ENCODE results near the gene GNPTG. TPM values are rescaled to one million over a fixed set of nuclear protein-coding genes. Genes with fewer than 3 reads are reported as not detected.

The GNPTG gene
- total RNA-seq, 1 donor from 2014 or later = 96.8 TPM

GRCh38 chr16:1392826-1393225 lies 41.1 kb downstream of the GNPTG start:
- DNase-seq (ENCODE audit: extremely low read depth, low read depth, low spot score) = no peak

- no peak for DNase-seq (ENCODE audit: extremely low read depth, low read depth, low spot score)
These were observed 42.0 kb downstream of the GNPTG start for GRCh38 chr16:1393613-1394176.

GRCh38 chr16:1394367-1394951 lies 42.7 kb downstream of the GNPTG start:
- no peak for DNase-seq (ENCODE audit: extremely low read depth, low read depth, low spot score)

GRCh38 chr16:1395444-1396031 lies 43.8 kb downstream of the GNPTG start:
- DNase-seq (ENCODE audit: extremely low read depth, low read depth, low spot score) = no peak

GRCh38 chr16:1397779-1398178 lies 46.0 kb downstream of the GNPTG start:
- DNase-seq (ENCODE audit: extremely low read depth, low read depth, low spot score) = no peak

- DNase-seq (ENCODE audit: extremely low read depth, low read depth, low spot score) = no peak
These were observed 46.6 kb downstream of the GNPTG start for GRCh38 chr16:1398351-1398750.

- DNase-seq (ENCODE audit: extremely low read depth, low read depth, low spot score) = no peak
These were observed 47.3 kb downstream of the GNPTG start for GRCh38 chr16:1398826-1399581.

GRCh38 chr16:1401061-1401757 lies 49.5 kb downstream of the GNPTG start:
- DNase-seq (ENCODE audit: extremely low read depth, low read depth, low spot score) = no peak

- no peak for DNase-seq (ENCODE audit: extremely low read depth, low read depth, low spot score)
These were observed 50.0 kb downstream of the GNPTG start for GRCh38 chr16:1401758-1402154.

- no peak for DNase-seq (ENCODE audit: extremely low read depth, low read depth, low spot score)
These were observed 51.3 kb downstream of the GNPTG start for GRCh38 chr16:1403036-1403435.

- DNase-seq (ENCODE audit: extremely low read depth, low read depth, low spot score) = no peak
These were observed 52.0 kb downstream of the GNPTG start for GRCh38 chr16:1403733-1404132.

- no peak for DNase-seq (ENCODE audit: extremely low read depth, low read depth, low spot score)
These were observed 56.0 kb downstream of the GNPTG start for GRCh38 chr16:1407753-1408152.

- DNase-seq (ENCODE audit: extremely low read depth, low read depth, low spot score) = no peak
These were observed 56.6 kb downstream of the GNPTG start for GRCh38 chr16:1408171-1408837.

- no peak for DNase-seq (ENCODE audit: extremely low read depth, low read depth, low spot score)
These were observed 61.1 kb downstream of the GNPTG start for GRCh38 chr16:1412847-1413246.

Other genes with a start within 250 kb of the GNPTG start
- 0.15 and 1.3 TPM in 2 replicates for gene CACNA1H, start 198.8 kb upstream of the GNPTG start, total RNA-seq
- gene TPSG1, start 126.7 kb upstream of the GNPTG start, total RNA-seq = not detected in 2 replicates
- gene TPSB2, start 121.7 kb upstream of the GNPTG start, total RNA-seq = not detected in 2 replicates
- not detected in 2 replicates for gene TPSAB1, start 111.2 kb upstream of the GNPTG start, total RNA-seq
- gene TPSD1, start 95.9 kb upstream of the GNPTG start, total RNA-seq = not detected in 2 replicates
- 94.8 and 116 TPM in 2 replicates for gene UBE2I, start 42.3 kb upstream of the GNPTG start, total RNA-seq
- gene BAIAP3, start 18.3 kb upstream of the GNPTG start, total RNA-seq = 1.1 TPM in 2 replicates
- gene TSR3, start 53 bp upstream of the GNPTG start, total RNA-seq = 102 and 119 TPM in 2 replicates
- gene UNKL, start 62.8 kb downstream of the GNPTG start, total RNA-seq = 16.7 and 27.3 TPM in 2 replicates
- gene UQCC4, start 68.8 kb downstream of the GNPTG start, total RNA-seq = 9.4 and 18.7 TPM in 2 replicates
- not detected in 2 replicates for gene PERCC1, start 79.1 kb downstream of the GNPTG start, total RNA-seq
- gene CCDC154, start 92.6 kb downstream of the GNPTG start, total RNA-seq = 0.58 TPM in 1 of 2 replicates, not detected in the other
- 75.9 and 100 TPM in 2 replicates for gene CLCN7, start 123.1 kb downstream of the GNPTG start, total RNA-seq
- gene PTX4, start 137.0 kb downstream of the GNPTG start, total RNA-seq = 0.18 TPM in 1 of 2 replicates, not detected in the other
- gene TELO2, start 141.4 kb downstream of the GNPTG start, total RNA-seq = 17.3 and 26.4 TPM in 2 replicates
- gene TMEM204, start 181.7 kb downstream of the GNPTG start, total RNA-seq = 20.4 and 34.2 TPM in 2 replicates

All from glomerular endothelial cell (primary cell).